Measurements from ENCODE around the gene TLR1.

The TLR1 gene

DNA sequence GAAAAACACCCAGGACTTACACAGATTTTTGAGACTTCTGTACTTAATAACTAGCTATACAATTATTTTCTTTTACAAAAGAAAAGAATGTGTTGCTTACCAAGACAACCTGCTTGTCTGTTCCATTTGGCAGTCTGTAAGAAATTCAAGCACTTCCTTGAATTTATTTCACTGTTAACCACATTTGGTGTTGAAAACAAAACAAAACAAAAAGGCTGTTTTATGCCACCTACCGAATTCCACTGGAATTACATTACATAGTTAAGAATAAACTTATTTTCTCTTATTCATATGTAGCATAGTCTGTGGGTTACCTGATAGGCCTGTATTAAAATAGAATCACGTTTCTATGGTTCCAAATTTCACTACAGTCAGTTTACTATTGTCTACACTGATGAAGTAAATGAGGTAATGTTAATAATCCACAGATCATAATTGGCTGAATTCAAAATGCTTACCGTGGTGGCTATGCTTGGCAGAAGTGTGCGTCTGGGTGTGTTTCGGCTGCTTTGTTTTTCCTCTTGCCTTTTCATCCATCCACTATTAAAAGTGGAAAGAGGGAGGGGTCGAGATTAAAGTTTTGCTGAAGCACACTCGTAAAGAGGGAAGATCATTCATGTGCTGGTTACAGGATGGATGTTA lies at the start of gene TLR1:
Gene TLR1 (minus strand): TSS at position 138 of the 642 bp plus-strand sequence. CDS start 5,960 bp downstream, outside the sequence.
- DNase-seq (ENCODE audit: low read depth, low spot score) = no peak
- H3K36me3 ChIP-seq (ENCODE audit: control insufficient read depth, insufficient read depth, low read length) = no peaks in the 10 kb centered on the region
- no peaks in the 10 kb centered on the region for H3K4me1 ChIP-seq (ENCODE audit: control insufficient read depth, insufficient read depth, low read length)
- H3K9me3 ChIP-seq (ENCODE audit: control insufficient read depth, insufficient read depth, low read length) = 0 out of 2 replicates have a peak, but pooled peaks cover 2% of the 10 kb centered on the region
- H3K27me3 ChIP-seq (ENCODE audit: control insufficient read depth, insufficient read depth, low read length) = no peaks in the 10 kb centered on the region
- H3K27ac ChIP-seq (ENCODE audit: low read length) = no peak within 1 kb of the TSS
- H3K4me3 ChIP-seq (ENCODE audit: low read length) = no peak within 1 kb of the TSS
- no CpG with 5 or more reads among the region's 7 CpGs for WGBS (ENCODE audit: insufficient coverage, insufficient read length)

- no peak for DNase-seq (ENCODE audit: low read depth, low spot score)
- Histone ChIP-seq H3K27ac (ENCODE audit: low read length) (no peak overlapping the region), H3K36me3 (ENCODE audit: control insufficient read depth, insufficient read depth, low read length) (no peaks in the 10 kb centered on the region), H3K27me3 (ENCODE audit: control insufficient read depth, insufficient read depth, low read length) (no peaks in the 10 kb centered on the region), H3K9me3 (ENCODE audit: control insufficient read depth, insufficient read depth, low read length) (no peaks in the 10 kb centered on the region; the same call in 1 of the 2 replicates), H3K4me3 (ENCODE audit: low read length) (no peak overlapping the region), H3K4me1 (ENCODE audit: control insufficient read depth, insufficient read depth, low read length) (no peaks in the 10 kb centered on the region)
- WGBS (ENCODE audit: insufficient coverage, insufficient read length) = no CpG with 5 or more reads among the region's 3 CpGs
These were observed 41.4 kb upstream of the TLR1 start for GRCh38 chr4:38846015-38846414.

GRCh38 chr4:38842994-38843393 lies 38.4 kb upstream of the TLR1 start:
- no peaks in the 10 kb centered on the region for H3K27me3 ChIP-seq (ENCODE audit: control insufficient read depth, insufficient read depth, low read length)
- H3K9me3 ChIP-seq (ENCODE audit: control insufficient read depth, insufficient read depth, low read length) = no peaks in the 10 kb centered on the region; the same call in 1 of the 2 replicates
- DNase-seq (ENCODE audit: low read depth, low spot score) = no peak
- H3K4me3 ChIP-seq (ENCODE audit: low read length) = no peak overlapping the region
- H3K27ac ChIP-seq (ENCODE audit: low read length) = no peak overlapping the region
- no CpG with 5 or more reads among the region's 4 CpGs for whole genome bisulfite sequencing (ENCODE audit: insufficient coverage, insufficient read length)
- no peaks in the 10 kb centered on the region for H3K4me1 ChIP-seq (ENCODE audit: control insufficient read depth, insufficient read depth, low read length)
- H3K36me3 ChIP-seq (ENCODE audit: control insufficient read depth, insufficient read depth, low read length) = no peaks in the 10 kb centered on the region

DNA sequence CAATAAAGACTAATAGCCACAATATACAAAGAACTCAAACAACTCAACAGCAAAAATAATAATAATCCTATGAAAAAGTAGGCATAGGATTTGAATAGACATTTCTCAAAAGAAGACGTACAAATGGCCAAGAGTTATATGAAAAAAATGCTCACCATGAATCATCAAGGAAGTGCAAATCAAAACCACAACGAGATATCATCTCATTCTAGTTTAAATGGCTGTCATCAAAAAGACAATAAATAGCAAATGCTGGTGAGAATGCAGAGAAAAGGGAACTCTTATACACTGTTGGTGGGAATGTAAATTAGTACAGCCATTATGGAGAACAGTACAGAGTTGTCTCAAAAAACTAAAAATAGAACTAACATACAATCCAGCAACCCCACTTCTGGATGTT lies 33.3 kb upstream of the TLR1 start:
- no peak overlapping the region for H3K27ac ChIP-seq (ENCODE audit: low read length)
- WGBS (ENCODE audit: insufficient coverage, insufficient read length) = no CpG with 5 or more reads among the region's 2 CpGs
- no peaks in the 10 kb centered on the region for H3K36me3 ChIP-seq (ENCODE audit: control insufficient read depth, insufficient read depth, low read length)
- H3K4me3 ChIP-seq (ENCODE audit: low read length) = no peak overlapping the region
- H3K27me3 ChIP-seq (ENCODE audit: control insufficient read depth, insufficient read depth, low read length) = no peaks in the 10 kb centered on the region
- no peaks in the 10 kb centered on the region for H3K9me3 ChIP-seq (ENCODE audit: control insufficient read depth, insufficient read depth, low read length)
- no peak for DNase-seq (ENCODE audit: low read depth, low spot score)
- no peaks in the 10 kb centered on the region for H3K4me1 ChIP-seq (ENCODE audit: control insufficient read depth, insufficient read depth, low read length)

GRCh38 chr4:38837334-38837733 lies 32.7 kb upstream of the TLR1 start:
- no peak overlapping the region for H3K27ac ChIP-seq (ENCODE audit: low read length)

GRCh38 chr4:38834570-38834969 lies 30.0 kb upstream of the TLR1 start:
- Histone ChIP-seq H3K27me3 (ENCODE audit: control insufficient read depth, insufficient read depth, low read length) (no peaks in the 10 kb centered on the region), H3K4me3 (ENCODE audit: low read length) (no peak overlapping the region), H3K4me1 (ENCODE audit: control insufficient read depth, insufficient read depth, low read length) (no peaks in the 10 kb centered on the region), H3K36me3 (ENCODE audit: control insufficient read depth, insufficient read depth, low read length) (no peaks in the 10 kb centered on the region), H3K27ac (ENCODE audit: low read length) (no peak overlapping the region), H3K9me3 (ENCODE audit: control insufficient read depth, insufficient read depth, low read length) (no peaks in the 10 kb centered on the region)
- no CpG with 5 or more reads among the region's 4 CpGs for WGBS (ENCODE audit: insufficient coverage, insufficient read length)
- DNase-seq (ENCODE audit: low read depth, low spot score) = no peak

More at GRCh38 chr4:38837334-38837733, 32.7 kb upstream of the TLR1 start:
- Histone ChIP-seq H3K4me3 (ENCODE audit: low read length) (no peak overlapping the region), H3K9me3 (ENCODE audit: control insufficient read depth, insufficient read depth, low read length) (no peaks in the 10 kb centered on the region), H3K4me1 (ENCODE audit: control insufficient read depth, insufficient read depth, low read length) (no peaks in the 10 kb centered on the region), H3K27me3 (ENCODE audit: control insufficient read depth, insufficient read depth, low read length) (no peaks in the 10 kb centered on the region), H3K36me3 (ENCODE audit: control insufficient read depth, insufficient read depth, low read length) (no peaks in the 10 kb centered on the region)
- no peak for DNase-seq (ENCODE audit: low read depth, low spot score)

GRCh38 chr4:38832624-38833528 lies 28.3 kb upstream of the TLR1 start:
- DNase-seq (ENCODE audit: low read depth, low spot score) = no peak
- Histone ChIP-seq H3K9me3 (ENCODE audit: control insufficient read depth, insufficient read depth, low read length) (no peaks in the 10 kb centered on the region), H3K36me3 (ENCODE audit: control insufficient read depth, insufficient read depth, low read length) (no peaks in the 10 kb centered on the region), H3K4me3 (ENCODE audit: low read length) (no peak overlapping the region), H3K27ac (ENCODE audit: low read length) (no peak overlapping the region), H3K4me1 (ENCODE audit: control insufficient read depth, insufficient read depth, low read length) (no peaks in the 10 kb centered on the region), H3K27me3 (ENCODE audit: control insufficient read depth, insufficient read depth, low read length) (no peaks in the 10 kb centered on the region)
- no CpG with 5 or more reads among the region's 7 CpGs for WGBS (ENCODE audit: insufficient coverage, insufficient read length)

DNA sequence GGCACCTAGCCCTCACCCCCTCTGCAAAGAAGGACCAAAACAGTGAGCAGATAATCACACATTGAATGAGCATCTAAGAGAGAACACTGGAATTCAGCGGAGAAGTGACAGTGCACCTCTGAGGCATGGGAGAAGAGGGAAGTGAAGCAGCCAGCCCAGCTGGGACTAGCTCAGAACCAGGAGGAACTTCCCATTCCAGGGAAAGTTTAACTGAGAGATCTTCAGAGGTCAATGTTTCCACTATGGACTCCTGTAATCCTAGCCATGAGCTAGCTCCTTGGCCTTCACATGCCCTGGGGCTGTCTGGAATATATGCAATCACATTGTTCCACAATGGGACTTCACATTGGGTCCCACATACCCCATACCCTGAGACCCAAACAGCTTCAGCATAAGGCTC lies 27.6 kb upstream of the TLR1 start:
- H3K4me1 ChIP-seq (ENCODE audit: control insufficient read depth, insufficient read depth, low read length) = no peaks in the 10 kb centered on the region
- no peak overlapping the region for H3K4me3 ChIP-seq (ENCODE audit: low read length)
- H3K27ac ChIP-seq (ENCODE audit: low read length) = no peak overlapping the region
- H3K27me3 ChIP-seq (ENCODE audit: control insufficient read depth, insufficient read depth, low read length) = no peaks in the 10 kb centered on the region
- DNase-seq (ENCODE audit: low read depth, low spot score) = no peak
- no peaks in the 10 kb centered on the region for H3K9me3 ChIP-seq (ENCODE audit: control insufficient read depth, insufficient read depth, low read length)
- no CpG with 5 or more reads among the region's 1 CpG for WGBS (ENCODE audit: insufficient coverage, insufficient read length)
- no peaks in the 10 kb centered on the region for H3K36me3 ChIP-seq (ENCODE audit: control insufficient read depth, insufficient read depth, low read length)

DNA sequence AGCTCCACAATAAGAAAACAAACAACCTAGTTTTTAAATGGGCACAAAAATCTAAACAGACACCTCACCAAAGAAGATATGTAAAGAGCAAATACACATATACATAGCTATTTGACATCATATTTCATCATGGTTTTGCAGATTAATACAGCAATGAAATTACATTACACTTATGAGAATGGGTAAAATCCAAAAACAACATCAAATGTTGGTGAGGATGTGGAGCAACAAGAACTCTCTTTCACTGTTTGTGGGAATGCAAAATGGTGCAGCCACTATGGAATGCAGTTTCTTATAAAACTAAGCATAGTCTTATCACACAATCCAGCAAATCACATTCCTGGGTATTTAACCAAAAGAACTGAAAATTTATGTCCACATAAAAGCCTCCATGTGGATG lies 27.1 kb upstream of the TLR1 start:
- H3K27me3 ChIP-seq (ENCODE audit: control insufficient read depth, insufficient read depth, low read length) = no peaks in the 10 kb centered on the region
- no peak for DNase-seq (ENCODE audit: low read depth, low spot score)
- H3K9me3 ChIP-seq (ENCODE audit: control insufficient read depth, insufficient read depth, low read length) = no peaks in the 10 kb centered on the region
- H3K27ac ChIP-seq (ENCODE audit: low read length) = no peak overlapping the region
- H3K4me1 ChIP-seq (ENCODE audit: control insufficient read depth, insufficient read depth, low read length) = no peaks in the 10 kb centered on the region
- H3K4me3 ChIP-seq (ENCODE audit: low read length) = no peak overlapping the region
- H3K36me3 ChIP-seq (ENCODE audit: control insufficient read depth, insufficient read depth, low read length) = no peaks in the 10 kb centered on the region

DNA sequence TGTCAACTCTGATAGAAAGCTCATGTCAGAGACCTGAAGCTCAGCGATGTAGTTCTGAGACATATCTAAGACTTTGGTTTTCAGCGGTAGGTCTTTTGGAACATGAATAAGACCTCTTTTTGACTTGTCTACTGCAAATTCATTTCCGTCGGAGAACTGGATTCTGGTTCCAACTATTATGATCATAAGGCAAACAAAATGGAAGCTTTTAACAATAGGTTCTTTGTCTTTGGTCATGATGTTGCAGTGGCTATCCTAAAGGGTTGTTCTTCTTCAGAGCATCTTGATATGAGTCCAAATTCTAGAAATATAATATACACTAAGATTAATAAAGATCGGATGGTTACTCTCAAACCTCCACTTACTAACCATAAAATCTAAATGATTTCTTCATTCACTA lies 24.6 kb upstream of the TLR1 start:
- Histone ChIP-seq H3K4me3 (ENCODE audit: low read length) (no peak overlapping the region), H3K4me1 (ENCODE audit: control insufficient read depth, insufficient read depth, low read length) (no peaks in the 10 kb centered on the region), H3K36me3 (ENCODE audit: control insufficient read depth, insufficient read depth, low read length) (no peaks in the 10 kb centered on the region), H3K9me3 (ENCODE audit: control insufficient read depth, insufficient read depth, low read length) (no peaks in the 10 kb centered on the region), H3K27ac (ENCODE audit: low read length) (no peak overlapping the region), H3K27me3 (ENCODE audit: control insufficient read depth, insufficient read depth, low read length) (no peaks in the 10 kb centered on the region)
- no peak for DNase-seq (ENCODE audit: low read depth, low spot score)
- WGBS (ENCODE audit: insufficient coverage, insufficient read length) = no CpG with 5 or more reads among the region's 5 CpGs

Data from iPS DF 6.9 (cell line).